ENCODE data around the gene TTC28.

The TTC28 gene

GRCh38 chr22:27975381-27976013 is 704.1 kb downstream of the TTC28 start:
- H3K4me3 ChIP-seq (ENCODE audit: low read depth, low read length): no peak overlapping the region
- DNase-seq (ENCODE audit: low read depth): no peak
- TF ChIP-seq POLR2A (IDR thresholded peaks at IDR 0.05; ENCODE audit: extremely low read depth, insufficient read length) (no peak), MAX (IDR thresholded peaks at IDR 0.05; ENCODE audit: low read depth, low read length) (no peak), MYC (IDR thresholded peaks at IDR 0.05; ENCODE audit: low read depth, low read length) (no peak)
- TF ChIP-seq, protein P1, sequence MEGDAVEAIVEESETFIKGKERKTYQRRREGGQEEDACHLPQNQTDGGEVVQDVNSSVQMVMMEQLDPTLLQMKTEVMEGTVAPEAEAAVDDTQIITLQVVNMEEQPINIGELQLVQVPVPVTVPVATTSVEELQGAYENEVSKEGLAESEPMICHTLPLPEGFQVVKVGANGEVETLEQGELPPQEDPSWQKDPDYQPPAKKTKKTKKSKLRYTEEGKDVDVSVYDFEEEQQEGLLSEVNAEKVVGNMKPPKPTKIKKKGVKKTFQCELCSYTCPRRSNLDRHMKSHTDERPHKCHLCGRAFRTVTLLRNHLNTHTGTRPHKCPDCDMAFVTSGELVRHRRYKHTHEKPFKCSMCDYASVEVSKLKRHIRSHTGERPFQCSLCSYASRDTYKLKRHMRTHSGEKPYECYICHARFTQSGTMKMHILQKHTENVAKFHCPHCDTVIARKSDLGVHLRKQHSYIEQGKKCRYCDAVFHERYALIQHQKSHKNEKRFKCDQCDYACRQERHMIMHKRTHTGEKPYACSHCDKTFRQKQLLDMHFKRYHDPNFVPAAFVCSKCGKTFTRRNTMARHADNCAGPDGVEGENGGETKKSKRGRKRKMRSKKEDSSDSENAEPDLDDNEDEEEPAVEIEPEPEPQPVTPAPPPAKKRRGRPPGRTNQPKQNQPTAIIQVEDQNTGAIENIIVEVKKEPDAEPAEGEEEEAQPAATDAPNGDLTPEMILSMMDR (IDR thresholded peaks at IDR 0.05; ENCODE audit: low read depth, low read length): no peak

- no peak for DNase-seq (ENCODE audit: low read depth)
- TF ChIP-seq MAX (IDR thresholded peaks at IDR 0.05; ENCODE audit: low read depth, low read length) (no peak), MYC (IDR thresholded peaks at IDR 0.05; ENCODE audit: low read depth, low read length) (no peak), POLR2A (IDR thresholded peaks at IDR 0.05; ENCODE audit: extremely low read depth, insufficient read length) (no peak)
- TF ChIP-seq, protein P1 (IDR thresholded peaks at IDR 0.05; ENCODE audit: low read depth, low read length): no peak
Observed at GRCh38 chr22:27973846-27974245, 705.8 kb downstream of the TTC28 start.

DNA sequence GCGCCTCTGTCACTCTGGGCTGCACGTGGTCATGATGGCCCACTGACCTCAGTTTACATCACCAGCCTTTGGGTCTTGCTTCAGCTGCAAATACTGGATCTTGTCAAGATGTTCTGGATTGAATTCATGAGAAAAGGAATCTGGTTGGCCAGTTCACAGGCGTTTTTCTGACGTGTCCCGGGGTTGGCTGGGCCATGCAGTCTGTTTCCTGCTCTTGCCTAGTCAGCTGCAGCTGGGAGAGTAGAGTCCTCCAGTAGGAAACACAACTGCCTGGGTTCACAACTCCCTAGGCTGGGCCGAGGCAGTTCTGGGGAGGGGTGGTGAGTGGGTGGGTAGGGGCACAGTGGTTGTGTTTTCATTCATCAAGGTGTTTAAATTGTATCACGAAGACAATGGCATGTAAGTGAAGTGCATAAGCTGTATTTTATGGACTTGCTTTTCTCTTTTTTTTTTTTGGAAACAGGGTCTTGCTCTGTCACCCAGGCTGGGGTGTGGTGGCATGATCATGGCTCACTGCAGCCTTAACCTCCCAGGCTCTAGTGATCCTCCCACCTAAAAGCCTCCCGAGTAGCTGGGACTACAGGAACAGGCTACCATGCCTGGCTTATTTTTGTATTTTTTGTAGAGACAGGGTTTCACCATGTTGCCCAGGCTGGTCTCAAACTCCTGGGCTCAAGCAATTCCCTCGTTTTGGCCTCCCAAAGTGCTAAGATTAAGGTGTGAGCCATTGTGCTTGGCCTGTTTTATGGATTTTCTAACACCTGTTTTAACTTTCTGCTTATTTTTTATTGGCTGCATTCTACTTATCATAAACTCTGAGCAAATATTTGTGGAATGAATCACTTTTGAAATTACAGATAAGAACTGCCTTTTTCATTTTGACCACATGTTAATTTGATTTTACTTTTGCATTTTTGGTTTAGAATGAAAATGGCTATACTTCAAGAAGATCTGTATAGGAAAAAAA is 706.6 kb downstream of the TTC28 start:
- no peak for DNase-seq (ENCODE audit: low read depth)
- TF ChIP-seq POLR2A (IDR thresholded peaks at IDR 0.05; ENCODE audit: extremely low read depth, insufficient read length) (no peak), MYC (IDR thresholded peaks at IDR 0.05; ENCODE audit: low read depth, low read length) (no peak)
- H3K4me3 ChIP-seq (ENCODE audit: low read depth, low read length): no peak overlapping the region

More at GRCh38 chr22:27973846-27974245, 705.8 kb downstream of the TTC28 start:
- no peak overlapping the region for H3K4me3 ChIP-seq (ENCODE audit: low read depth, low read length)

GRCh38 chr22:27971926-27972325 is 707.7 kb downstream of the TTC28 start:
- DNase-seq (ENCODE audit: low read depth): no peak
- H3K4me3 ChIP-seq (ENCODE audit: low read depth, low read length): no peak overlapping the region
- TF ChIP-seq MYC (IDR thresholded peaks at IDR 0.05; ENCODE audit: low read depth, low read length): no peak
- TF ChIP-seq MAX (IDR thresholded peaks at IDR 0.05; ENCODE audit: low read depth, low read length): no peak

GRCh38 chr22:27970596-27971220 is 708.9 kb downstream of the TTC28 start:
- no peak for DNase-seq (ENCODE audit: low read depth)
- H3K4me3 ChIP-seq (ENCODE audit: low read depth, low read length): no peak overlapping the region
- TF ChIP-seq MYC (IDR thresholded peaks at IDR 0.05; ENCODE audit: low read depth, low read length): no peak

DNA sequence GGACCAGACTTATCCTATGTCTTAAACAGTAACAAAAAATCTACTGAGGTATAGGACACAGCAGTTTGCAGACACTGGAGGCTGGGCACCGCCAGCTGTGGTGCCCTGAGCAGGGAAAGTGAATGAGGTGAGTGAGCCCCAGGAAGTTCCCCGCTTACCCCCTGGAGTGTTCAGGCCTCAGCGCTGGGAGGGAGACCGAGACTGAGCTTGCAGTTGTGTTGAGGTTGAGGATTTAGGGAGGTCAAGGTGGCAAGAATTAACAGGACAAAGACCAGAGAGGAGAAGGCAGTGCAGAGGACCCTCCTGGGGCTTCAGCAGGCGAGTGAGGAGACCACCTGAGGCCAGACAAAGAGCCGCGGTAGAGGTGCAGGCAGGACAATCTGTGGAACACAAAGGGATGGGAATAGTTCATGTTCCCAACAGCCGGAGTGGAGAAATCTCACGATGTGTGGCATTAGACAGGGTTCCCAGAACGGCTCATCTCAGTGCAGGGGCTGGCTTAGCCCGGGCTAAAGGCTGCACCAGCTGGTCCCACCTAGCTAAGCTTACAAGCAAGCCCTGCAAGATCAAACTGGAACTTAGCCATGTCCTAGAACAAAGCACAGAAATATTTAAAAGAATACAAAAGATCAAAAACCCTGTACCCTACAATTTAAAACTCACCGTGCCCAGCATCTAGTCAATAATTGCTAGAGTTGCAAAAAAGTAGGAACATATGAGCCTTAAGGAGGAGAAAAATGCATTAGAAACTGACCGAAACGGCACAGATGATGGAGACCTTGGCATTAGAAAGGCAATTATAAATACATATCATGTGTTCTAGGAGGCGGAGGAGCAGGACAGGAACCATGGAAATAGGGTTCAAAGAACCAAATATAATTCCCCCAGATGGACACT is 713.2 kb downstream of the TTC28 start:
- TF ChIP-seq MAX (IDR thresholded peaks at IDR 0.05; ENCODE audit: low read depth, low read length) (no peak), POLR2A (IDR thresholded peaks at IDR 0.05; ENCODE audit: extremely low read depth, insufficient read length) (no peak), MYC (IDR thresholded peaks at IDR 0.05; ENCODE audit: low read depth, low read length) (no peak)
- TF ChIP-seq, protein P1 (IDR thresholded peaks at IDR 0.05; ENCODE audit: low read depth, low read length): no peak
- DNase-seq (ENCODE audit: low read depth): no peak
- no peak overlapping the region for H3K4me3 ChIP-seq (ENCODE audit: low read depth, low read length)

Data from NB4 (cell line).